ENCODE results near the gene TMEM63C. TPM values are rescaled to one million over a fixed set of nuclear protein-coding genes. Genes with fewer than 3 reads are reported as not detected.

The TMEM63C gene
- total RNA-seq, 4 donors from 2014 or later: 11.4 to 37.6 (median 18.9) TPM

DNA sequence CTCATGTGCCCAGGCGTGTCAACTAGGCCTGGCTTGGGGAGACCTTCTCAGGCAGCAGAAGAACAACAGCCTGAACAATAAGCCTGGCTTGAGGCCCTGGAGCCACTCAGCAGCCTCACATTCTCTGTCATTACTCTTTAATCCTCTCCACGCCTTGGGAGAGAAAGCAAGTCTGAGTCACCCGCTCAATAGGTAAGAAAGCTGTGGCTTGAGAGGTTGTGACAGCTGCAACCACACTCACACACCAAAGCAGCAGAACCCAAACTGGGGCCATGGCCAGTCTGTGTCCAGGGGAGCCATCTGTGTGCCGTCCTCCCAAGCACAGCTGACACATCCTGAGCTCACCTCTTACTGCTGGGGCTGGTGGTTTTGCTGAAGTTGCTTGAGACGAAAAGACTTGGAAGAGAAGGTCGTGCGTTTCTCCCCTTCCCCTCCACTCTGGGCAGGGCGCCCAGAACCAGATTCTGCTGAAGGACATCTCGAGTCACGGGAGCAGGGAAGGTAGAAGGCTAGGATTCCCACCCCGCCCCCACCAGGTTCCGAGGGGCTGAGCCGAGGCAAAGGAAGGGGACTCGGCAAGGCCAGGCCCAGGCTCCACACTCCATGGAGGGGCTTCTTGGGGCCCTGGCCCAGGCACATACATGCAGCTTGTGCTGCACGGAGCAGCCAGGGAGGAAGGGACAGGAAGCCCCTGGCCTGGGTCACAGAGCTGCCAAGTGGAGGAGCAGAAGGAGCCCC lies 5.5 kb downstream of the TMEM63C start:
- WGBS, 2 donors: 58 to 65% methylated on average over 14 to 15 of the region's 15 CpGs
- H3K4me3 ChIP-seq (ENCODE audit: low read depth, poor library complexity, severe bottlenecking): no peak overlapping the region
- DNase-seq (ENCODE audit: low spot score in 2 of 2): no peak
- TF ChIP-seq, protein P1, sequence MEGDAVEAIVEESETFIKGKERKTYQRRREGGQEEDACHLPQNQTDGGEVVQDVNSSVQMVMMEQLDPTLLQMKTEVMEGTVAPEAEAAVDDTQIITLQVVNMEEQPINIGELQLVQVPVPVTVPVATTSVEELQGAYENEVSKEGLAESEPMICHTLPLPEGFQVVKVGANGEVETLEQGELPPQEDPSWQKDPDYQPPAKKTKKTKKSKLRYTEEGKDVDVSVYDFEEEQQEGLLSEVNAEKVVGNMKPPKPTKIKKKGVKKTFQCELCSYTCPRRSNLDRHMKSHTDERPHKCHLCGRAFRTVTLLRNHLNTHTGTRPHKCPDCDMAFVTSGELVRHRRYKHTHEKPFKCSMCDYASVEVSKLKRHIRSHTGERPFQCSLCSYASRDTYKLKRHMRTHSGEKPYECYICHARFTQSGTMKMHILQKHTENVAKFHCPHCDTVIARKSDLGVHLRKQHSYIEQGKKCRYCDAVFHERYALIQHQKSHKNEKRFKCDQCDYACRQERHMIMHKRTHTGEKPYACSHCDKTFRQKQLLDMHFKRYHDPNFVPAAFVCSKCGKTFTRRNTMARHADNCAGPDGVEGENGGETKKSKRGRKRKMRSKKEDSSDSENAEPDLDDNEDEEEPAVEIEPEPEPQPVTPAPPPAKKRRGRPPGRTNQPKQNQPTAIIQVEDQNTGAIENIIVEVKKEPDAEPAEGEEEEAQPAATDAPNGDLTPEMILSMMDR (IDR thresholded peaks at IDR 0.05): no peak
- no peak for TF ChIP-seq POLR2A (IDR thresholded peaks at IDR 0.05)
- intact Hi-C loops (cut with DNase I; ENCODE audit: low total_unique reads): no loop called here

DNA sequence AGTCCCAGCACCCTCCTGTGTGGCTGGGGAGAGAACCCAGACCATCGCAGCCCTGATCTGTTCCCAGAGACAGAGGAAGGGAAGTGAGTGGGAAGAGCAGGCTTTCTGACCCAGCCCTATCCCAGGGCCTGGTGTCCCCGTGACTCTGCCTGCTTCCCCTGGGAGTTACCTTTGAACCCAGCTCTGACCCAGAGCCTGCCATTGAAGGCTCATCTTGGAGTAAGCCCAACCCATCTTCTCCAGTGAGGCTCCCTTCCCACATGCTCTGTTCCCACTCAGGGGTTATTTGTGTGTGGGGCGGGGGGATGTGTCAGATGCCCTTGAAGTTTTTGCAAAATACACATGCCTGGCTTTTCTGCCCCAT lies 6.0 kb downstream of the TMEM63C start:
- intact Hi-C loops (cut with DNase I; ENCODE audit: low total_unique reads): no loop called here
- no peak overlapping the region for H3K4me3 ChIP-seq (ENCODE audit: low read depth, poor library complexity, severe bottlenecking)
- TF ChIP-seq, protein P1 (IDR thresholded peaks at IDR 0.05): no peak
- TF ChIP-seq POLR2A (IDR thresholded peaks at IDR 0.05): no peak
- 71 to 74% methylated on average over 3 of the region's 3 CpGs for WGBS, 2 donors
- DNase-seq (ENCODE audit: low spot score in 2 of 2): no peak

DNA sequence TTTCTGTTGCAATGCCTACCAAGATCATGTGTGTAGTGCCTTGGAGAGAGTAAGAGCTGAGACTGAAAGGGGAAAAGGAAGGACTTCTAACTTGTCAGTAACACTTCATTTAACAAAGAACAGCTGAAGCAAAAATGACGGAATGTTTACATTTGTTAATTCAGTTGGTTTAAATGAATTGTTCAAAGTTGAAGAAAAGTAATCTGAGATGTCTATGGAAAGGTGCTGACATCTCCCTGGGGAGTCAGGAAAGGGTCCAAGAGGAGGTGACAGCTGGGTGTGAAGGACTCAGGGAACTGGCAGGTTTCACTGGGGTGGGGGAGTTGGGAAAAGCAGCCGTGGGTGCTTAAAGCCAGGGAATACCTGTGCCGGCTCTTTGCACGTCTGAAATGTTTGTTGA lies 7.9 kb downstream of the TMEM63C start:
- DNase-seq (ENCODE audit: low spot score in 2 of 2): peak in 1 of 2 donors; percentile 36
- intact Hi-C loops (cut with DNase I; ENCODE audit: low total_unique reads): no loop called here
- 61 to 71% methylated on average over 4 of the region's 4 CpGs for WGBS, 2 donors
- TF ChIP-seq POLR2A (IDR thresholded peaks at IDR 0.05): no peak
- TF ChIP-seq, protein P1 (IDR thresholded peaks at IDR 0.05): no peak
- H3K4me3 ChIP-seq (ENCODE audit: low read depth, poor library complexity, severe bottlenecking): no peak overlapping the region

DNA sequence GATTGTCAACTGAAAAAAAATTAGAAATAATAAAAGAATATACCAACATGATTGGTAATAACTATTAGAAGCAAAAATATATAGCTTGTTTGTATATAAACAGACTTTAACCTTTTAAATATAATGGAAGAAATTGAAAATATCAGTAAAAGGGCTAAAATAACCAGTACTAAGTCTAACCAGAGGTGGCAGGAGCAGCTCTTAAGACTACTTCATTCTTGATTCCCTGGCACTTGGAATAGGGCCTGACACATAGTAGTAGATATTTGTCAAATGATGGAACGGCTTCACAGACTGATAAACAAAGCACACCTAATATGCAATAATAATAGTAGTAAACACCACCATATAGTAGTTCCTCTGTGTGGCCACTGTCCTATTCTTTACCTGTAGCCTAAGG lies 9.4 kb downstream of the TMEM63C start:
- no peak overlapping the region for H3K4me3 ChIP-seq (ENCODE audit: low read depth, poor library complexity, severe bottlenecking)
- intact Hi-C loops (cut with DNase I; ENCODE audit: low total_unique reads): no loop called here
- TF ChIP-seq, protein P1 (IDR thresholded peaks at IDR 0.05): no peak
- TF ChIP-seq POLR2A (IDR thresholded peaks at IDR 0.05): no peak
- WGBS, 2 donors: 83 to 94% methylated on average over 1 of the region's 1 CpG
- DNase-seq (ENCODE audit: low spot score in 2 of 2): no peak

DNA sequence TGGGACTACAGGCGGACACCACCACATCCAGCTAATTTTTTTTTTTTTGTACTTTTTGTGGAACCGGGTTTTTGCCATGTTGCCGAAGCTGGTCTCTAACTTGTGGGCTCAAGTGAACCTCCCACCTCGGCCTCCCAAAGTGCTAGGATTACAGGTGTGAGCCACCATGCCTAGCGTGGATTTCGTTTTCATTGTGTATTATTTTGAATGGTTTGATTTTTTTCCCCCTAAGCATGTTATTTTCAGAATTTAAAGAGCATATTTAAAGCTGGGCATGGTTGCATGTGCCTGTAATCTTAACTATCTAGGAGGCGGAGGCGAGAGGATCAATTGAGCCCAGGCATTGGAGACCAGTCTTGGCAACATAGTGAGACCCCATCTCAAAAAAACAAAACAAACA lies 13.1 kb downstream of the TMEM63C start:
- 90 to 95% methylated on average over 8 of the region's 8 CpGs for WGBS, 2 donors
- intact Hi-C loops (cut with DNase I; ENCODE audit: low total_unique reads): no loop called here
- DNase-seq (ENCODE audit: low spot score in 2 of 2): peak in 1 of 2 donors; percentile 34

More for the DNA sequence above, 13.1 kb downstream of the TMEM63C start:
- no peak overlapping the region for H3K4me3 ChIP-seq (ENCODE audit: low read depth, poor library complexity, severe bottlenecking)
- no peak for TF ChIP-seq POLR2A (IDR thresholded peaks at IDR 0.05)
- TF ChIP-seq, protein P1 (IDR thresholded peaks at IDR 0.05): no peak
